Erythroblast (primary cell): ENCODE results near the gene CHD2.

Experiments used
- GATA1 ChIP-seq: IDR thresholded peaks from 2 replicates; pipeline ENCODE4 v1.6.1; 2011; ENCODE audit warnings: low read depth, mild to moderate bottlenecking, control low read depth, low read length, moderate library complexity
- POLR2A ChIP-seq: IDR thresholded peaks from 2 replicates; pipeline ENCODE4 v1.6.1; 2011; ENCODE audit warnings: mild to moderate bottlenecking, low read length

- TF ChIP-seq POLR2A (no peak), GATA1 (no peak)
These were observed 124.8 kb downstream of the CHD2 start for GRCh38 chr15:93024716-93025624.
